ENCODE results near the gene NMNAT3.

The NMNAT3 gene

DNA sequence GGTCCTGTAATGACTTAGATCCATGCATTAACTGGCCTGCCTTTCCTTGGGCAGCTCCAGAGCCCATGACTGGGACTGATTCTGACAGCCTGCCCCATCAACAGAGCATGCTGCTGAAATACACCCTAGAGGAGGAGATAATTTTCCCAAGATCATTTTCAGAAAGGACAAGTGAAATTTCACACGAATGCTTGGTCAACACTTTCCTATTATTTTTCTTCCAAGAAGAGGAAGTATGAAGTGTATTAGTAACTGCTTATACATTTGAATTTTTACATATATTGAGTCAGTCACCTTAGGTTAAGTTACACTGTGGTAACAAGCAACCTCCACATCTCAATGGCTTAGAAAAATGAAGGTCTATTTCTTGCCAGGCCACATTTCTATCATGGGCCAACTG lies 9.7 kb upstream of the NMNAT3 start:
- no peak overlapping the region for H3K27ac ChIP-seq (ENCODE audit: low read depth, low read length)
- no peaks in the 10 kb centered on the region for H3K9me2 ChIP-seq (replicated peaks; ENCODE audit: control insufficient read depth, low read length)

DNA sequence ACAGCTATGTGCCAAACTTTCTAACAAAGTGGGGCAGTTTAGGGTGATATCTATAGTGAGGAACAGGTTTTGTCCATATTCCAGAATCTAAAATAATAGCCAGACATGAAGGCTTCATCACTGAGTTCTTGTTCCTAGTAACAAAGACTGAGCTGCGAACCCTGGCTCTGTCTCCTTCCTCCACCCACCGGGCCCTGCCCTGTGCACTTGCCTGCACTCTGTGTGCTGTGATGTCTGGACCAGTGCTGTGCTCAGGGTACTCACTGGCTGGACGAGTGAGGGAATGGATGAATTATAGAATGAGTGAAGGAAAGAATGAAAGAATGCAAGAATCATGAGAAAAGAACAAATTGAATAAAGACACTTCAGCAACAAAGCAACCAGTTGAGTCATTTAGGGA lies 8.9 kb upstream of the NMNAT3 start:
- Histone ChIP-seq H3K4me2 (ENCODE audit: low read length) (no peak overlapping the region), H3K4me3 (ENCODE audit: low read length) (no peak overlapping the region), H3K27ac (ENCODE audit: low read depth, low read length) (no peak overlapping the region), H3K79me2 (ENCODE audit: control insufficient read depth, low read length) (no peaks in the 10 kb centered on the region), H3K36me3 (ENCODE audit: control insufficient read depth, low read length) (no peaks in the 10 kb centered on the region), H4K20me1 (ENCODE audit: control insufficient read depth, insufficient read depth, low read depth, low read length) (no peaks in the 10 kb centered on the region), H3F3A (ENCODE audit: control insufficient read depth, insufficient read depth) (no peaks in the 10 kb centered on the region), H3K9me2 (replicated peaks; ENCODE audit: control insufficient read depth, low read length) (no peaks in the 10 kb centered on the region), H3K9me3 (ENCODE audit: control insufficient read depth, insufficient read depth, low read length) (no peaks in the 10 kb centered on the region), H3K27me3 (ENCODE audit: control insufficient read depth, low read length) (no peaks in the 10 kb centered on the region), H3K4me1 (ENCODE audit: control insufficient read depth, low read length) (no peaks in the 10 kb centered on the region)
- TF ChIP-seq, protein P1, sequence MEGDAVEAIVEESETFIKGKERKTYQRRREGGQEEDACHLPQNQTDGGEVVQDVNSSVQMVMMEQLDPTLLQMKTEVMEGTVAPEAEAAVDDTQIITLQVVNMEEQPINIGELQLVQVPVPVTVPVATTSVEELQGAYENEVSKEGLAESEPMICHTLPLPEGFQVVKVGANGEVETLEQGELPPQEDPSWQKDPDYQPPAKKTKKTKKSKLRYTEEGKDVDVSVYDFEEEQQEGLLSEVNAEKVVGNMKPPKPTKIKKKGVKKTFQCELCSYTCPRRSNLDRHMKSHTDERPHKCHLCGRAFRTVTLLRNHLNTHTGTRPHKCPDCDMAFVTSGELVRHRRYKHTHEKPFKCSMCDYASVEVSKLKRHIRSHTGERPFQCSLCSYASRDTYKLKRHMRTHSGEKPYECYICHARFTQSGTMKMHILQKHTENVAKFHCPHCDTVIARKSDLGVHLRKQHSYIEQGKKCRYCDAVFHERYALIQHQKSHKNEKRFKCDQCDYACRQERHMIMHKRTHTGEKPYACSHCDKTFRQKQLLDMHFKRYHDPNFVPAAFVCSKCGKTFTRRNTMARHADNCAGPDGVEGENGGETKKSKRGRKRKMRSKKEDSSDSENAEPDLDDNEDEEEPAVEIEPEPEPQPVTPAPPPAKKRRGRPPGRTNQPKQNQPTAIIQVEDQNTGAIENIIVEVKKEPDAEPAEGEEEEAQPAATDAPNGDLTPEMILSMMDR (IDR thresholded peaks at IDR 0.05; ENCODE audit: low read depth, low read length, poor library complexity, severe bottlenecking) = no peak
- TF ChIP-seq EZH2phosphoT487 (IDR thresholded peaks at IDR 0.05; ENCODE audit: borderline replicate concordance, low read length) = no peak

More for the DNA sequence above, 9.7 kb upstream of the NMNAT3 start:
- H4K20me1 ChIP-seq (ENCODE audit: control insufficient read depth, insufficient read depth, low read depth, low read length) = no peaks in the 10 kb centered on the region
- TF ChIP-seq EZH2phosphoT487 (IDR thresholded peaks at IDR 0.05; ENCODE audit: borderline replicate concordance, low read length) = no peak
- TF ChIP-seq, protein P1 (IDR thresholded peaks at IDR 0.05; ENCODE audit: low read depth, low read length, poor library complexity, severe bottlenecking) = no peak
- H3K4me3 ChIP-seq (ENCODE audit: low read length) = no peak overlapping the region
- H3K4me1 ChIP-seq (ENCODE audit: control insufficient read depth, low read length) = no peaks in the 10 kb centered on the region
- no peaks in the 10 kb centered on the region for H3K36me3 ChIP-seq (ENCODE audit: control insufficient read depth, low read length)
- no peaks in the 10 kb centered on the region for H3F3A ChIP-seq (ENCODE audit: control insufficient read depth, insufficient read depth)
- no peaks in the 10 kb centered on the region for H3K27me3 ChIP-seq (ENCODE audit: control insufficient read depth, low read length)
- H3K4me2 ChIP-seq (ENCODE audit: low read length) = no peak overlapping the region
- H3K9me3 ChIP-seq (ENCODE audit: control insufficient read depth, insufficient read depth, low read length) = no peaks in the 10 kb centered on the region
- no peaks in the 10 kb centered on the region for H3K79me2 ChIP-seq (ENCODE audit: control insufficient read depth, low read length)

DNA sequence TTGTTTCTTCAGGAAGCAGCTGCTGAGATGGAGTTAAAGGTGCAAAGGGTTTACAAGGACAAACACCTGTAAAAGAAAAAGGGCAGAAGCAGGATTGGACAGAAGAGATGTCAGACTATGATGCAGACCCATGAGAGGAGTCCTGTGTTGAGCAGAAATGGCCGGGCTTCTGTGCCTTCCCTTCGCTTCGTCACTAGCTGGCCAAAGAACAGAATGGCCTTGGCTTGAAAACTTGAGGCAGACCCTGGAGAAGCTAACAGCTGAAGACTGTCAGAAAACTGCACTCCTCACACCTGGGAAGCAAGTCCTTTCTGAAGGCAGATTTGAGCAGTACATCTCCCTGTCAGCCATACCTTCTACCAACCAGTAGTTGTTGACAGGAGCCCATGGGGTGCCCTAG lies 8.4 kb upstream of the NMNAT3 start:
- Histone ChIP-seq H3K27ac (ENCODE audit: low read depth, low read length) (no peak overlapping the region), H3K36me3 (ENCODE audit: control insufficient read depth, low read length) (no peaks in the 10 kb centered on the region), H3K4me1 (ENCODE audit: control insufficient read depth, low read length) (no peaks in the 10 kb centered on the region), H3K4me3 (ENCODE audit: low read length) (no peak overlapping the region), H3F3A (ENCODE audit: control insufficient read depth, insufficient read depth) (no peaks in the 10 kb centered on the region), H4K20me1 (ENCODE audit: control insufficient read depth, insufficient read depth, low read depth, low read length) (no peaks in the 10 kb centered on the region), H3K9me2 (replicated peaks; ENCODE audit: control insufficient read depth, low read length) (no peaks in the 10 kb centered on the region), H3K9me3 (ENCODE audit: control insufficient read depth, insufficient read depth, low read length) (no peaks in the 10 kb centered on the region), H3K79me2 (ENCODE audit: control insufficient read depth, low read length) (no peaks in the 10 kb centered on the region), H3K4me2 (ENCODE audit: low read length) (no peak overlapping the region), H3K27me3 (ENCODE audit: control insufficient read depth, low read length) (no peaks in the 10 kb centered on the region)
- no peak for TF ChIP-seq EZH2phosphoT487 (IDR thresholded peaks at IDR 0.05; ENCODE audit: borderline replicate concordance, low read length)
- TF ChIP-seq, protein P1 (IDR thresholded peaks at IDR 0.05; ENCODE audit: low read depth, low read length, poor library complexity, severe bottlenecking) = no peak
